HepG2 (cell line): ENCODE results near the gene OAF. TPM values are rescaled to one million over a fixed set of nuclear protein-coding genes. Genes with fewer than 3 reads are reported as not detected.

Source experiments
- ATF7 ChIP-seq, 2 experiments: fragments of 450-650 bp in 1 of 2; sonication (generic) in 1 of 2; formaldehyde crosslinking in 1 of 2; IDR thresholded peaks; 2 replicates each; pipeline versions ENCODE4 v1.4.0 to v1.6.1; 2016 to 2020; ENCODE audit warnings: antibody characterized with exemption in 1 of 2, mild to moderate bottlenecking in 1 of 2, missing genetic modification reagents in 1 of 2
- ATRX ChIP-seq: sonication (generic); formaldehyde crosslinking; IDR thresholded peaks from 2 replicates; pipeline ENCODE4 v1.4.0; 2020; ENCODE audit warnings: missing genetic modification reagents, borderline replicate concordance
- BRD4 ChIP-seq: sonication (generic); formaldehyde crosslinking; IDR thresholded peaks from 2 replicates; pipeline ENCODE4 v1.4.0; 2020; ENCODE audit warnings: missing genetic modification reagents
- CCAR2 ChIP-seq: fragments of 200-400 bp; formaldehyde crosslinking; optimal IDR thresholded peaks from 2 replicates; pipeline ENCODE3; 2018; ENCODE audit warnings: low read depth, mild to moderate bottlenecking, low read length, moderate library complexity
- FOXA3 ChIP-seq: IDR thresholded peaks from 2 replicates; pipeline ENCODE4 v1.6.1; 2016; ENCODE audit warnings: missing genetic modification reagents, missing compliant biosample characterization
- IRX3 ChIP-seq: sonication (generic); formaldehyde crosslinking; IDR thresholded peaks from 2 replicates; pipeline ENCODE4 v1.8.1; 2023; ENCODE audit warnings: mild to moderate bottlenecking, low read depth, missing genetic modification reagents, borderline replicate concordance
- NFE2 ChIP-seq: sonication (generic); formaldehyde crosslinking; IDR thresholded peaks from 2 replicates; pipeline ENCODE4 v1.4.0; 2020; ENCODE audit warnings: missing genetic modification reagents
- RXRB ChIP-seq: IDR thresholded peaks from 2 replicates; pipeline ENCODE4 v1.6.1; 2016; ENCODE audit warnings: borderline replicate concordance, missing genetic modification reagents, missing compliant biosample characterization
- SIN3B ChIP-seq: fragments of 150-350 bp; IDR thresholded peaks from 2 replicates; pipeline ENCODE4 v1.6.1; 2014; ENCODE audit warnings: low read length
- SMAD3 ChIP-seq: sonication (generic); formaldehyde crosslinking; IDR thresholded peaks from 2 replicates; pipeline ENCODE4 v1.4.0; 2020; ENCODE audit warnings: missing genetic modification reagents
- SRSF9 ChIP-seq: fragments of 200-400 bp; formaldehyde crosslinking; IDR thresholded peaks from 2 replicates; pipeline ENCODE4 v1.6.1; 2018; ENCODE audit warnings: borderline replicate concordance, mild to moderate bottlenecking, low read depth, low read length; ENCODE audit not compliant: insufficient read depth, poor library complexity, severe bottlenecking
- TGIF2 ChIP-seq: IDR thresholded peaks from 2 replicates; pipeline ENCODE4 v1.6.1; 2016; ENCODE audit warnings: control low read depth, missing compliant biosample characterization
- ZBTB7A ChIP-seq: sonication (generic); formaldehyde crosslinking; IDR thresholded peaks from 2 replicates; pipeline ENCODE4 v1.8.0; 2022; ENCODE audit warnings: mild to moderate bottlenecking, missing genetic modification reagents
- ZFX ChIP-seq: sonication (generic); formaldehyde crosslinking; IDR thresholded peaks from 2 replicates; pipeline ENCODE4 v1.4.0; 2020; ENCODE audit warnings: mild to moderate bottlenecking, low read depth, missing genetic modification reagents, moderate library complexity
- ZNF143 ChIP-seq: sonication (generic); formaldehyde crosslinking; IDR thresholded peaks from 2 replicates; pipeline ENCODE4 v1.4.0; 2020; ENCODE audit warnings: missing genetic modification reagents
- ZNF24 ChIP-seq: fragments of 450-650 bp; IDR thresholded peaks from 2 replicates; pipeline ENCODE4 v1.6.1; 2017; ENCODE audit warnings: antibody characterized with exemption, mild to moderate bottlenecking
- ZNF501 ChIP-seq: sonication (generic); formaldehyde crosslinking; IDR thresholded peaks from 2 replicates; pipeline ENCODE4 v1.5.1; 2020; ENCODE audit warnings: mild to moderate bottlenecking, moderate library complexity, missing genetic modification reagents
- ZNF83 ChIP-seq: sonication (generic); formaldehyde crosslinking; IDR thresholded peaks from 2 replicates; pipeline ENCODE4 v1.4.0; 2020; ENCODE audit warnings: missing genetic modification reagents, mild to moderate bottlenecking, borderline replicate concordance
- polyA plus RNA-seq, 8 experiments: library from polyadenylated mRNA; depleted of rRNA in 3 of 8; stranded (reverse) in 7 of 8; unstranded in 1 of 8; fragments of >200 nt; fragmentation: Illumina TruSeq in 4 of 8; extraction: Trizol in 4 of 8; gene quantifications; 2 replicates each; pipeline versions ENCODE4 v1.2.1 to v1.2.3, GENCODE V29; 2011 to 2016; ENCODE audit warnings: low read depth in 4 of 8, missing spikeins in 1 of 8, mixed read lengths in 1 of 8; ENCODE audit not compliant: insufficient read depth in 1 of 8
- total RNA-seq, 5 experiments: library from RNA; depleted of rRNA; stranded (reverse); fragments of >200 nt; fragmentation: Illumina TruSeq; extraction: Trizol; gene quantifications; 2 replicates each; pipeline ENCODE4 v1.2.3, GENCODE V29; 2016; ENCODE audit warnings: low read depth in 1 of 5
- TF ChIP-seq, protein P1 (sequence below): sonication (generic); formaldehyde crosslinking; IDR thresholded peaks from 2 replicates; pipeline ENCODE4 v1.5.1; 2020; ENCODE audit warnings: mild to moderate bottlenecking, missing genetic modification reagents, borderline replicate concordance
- TF ChIP-seq, protein P2 (sequence below): IDR thresholded peaks from 2 replicates; pipeline ENCODE4 v1.6.1; 2016; ENCODE audit warnings: low read depth, control low read depth
- TF ChIP-seq, protein P3 (sequence below): sonication (generic); formaldehyde crosslinking; IDR thresholded peaks from 2 replicates; pipeline ENCODE4 v1.9.0; 2021; ENCODE audit warnings: missing genetic modification reagents, mild to moderate bottlenecking, borderline replicate concordance

Gene OAF
- total and polyA plus RNA-seq, 2 of the 13 experiments (the other 11 are each of a cell fraction or from before 2014, with no cell fraction given): 63.7 to 94.6 TPM

DNA sequence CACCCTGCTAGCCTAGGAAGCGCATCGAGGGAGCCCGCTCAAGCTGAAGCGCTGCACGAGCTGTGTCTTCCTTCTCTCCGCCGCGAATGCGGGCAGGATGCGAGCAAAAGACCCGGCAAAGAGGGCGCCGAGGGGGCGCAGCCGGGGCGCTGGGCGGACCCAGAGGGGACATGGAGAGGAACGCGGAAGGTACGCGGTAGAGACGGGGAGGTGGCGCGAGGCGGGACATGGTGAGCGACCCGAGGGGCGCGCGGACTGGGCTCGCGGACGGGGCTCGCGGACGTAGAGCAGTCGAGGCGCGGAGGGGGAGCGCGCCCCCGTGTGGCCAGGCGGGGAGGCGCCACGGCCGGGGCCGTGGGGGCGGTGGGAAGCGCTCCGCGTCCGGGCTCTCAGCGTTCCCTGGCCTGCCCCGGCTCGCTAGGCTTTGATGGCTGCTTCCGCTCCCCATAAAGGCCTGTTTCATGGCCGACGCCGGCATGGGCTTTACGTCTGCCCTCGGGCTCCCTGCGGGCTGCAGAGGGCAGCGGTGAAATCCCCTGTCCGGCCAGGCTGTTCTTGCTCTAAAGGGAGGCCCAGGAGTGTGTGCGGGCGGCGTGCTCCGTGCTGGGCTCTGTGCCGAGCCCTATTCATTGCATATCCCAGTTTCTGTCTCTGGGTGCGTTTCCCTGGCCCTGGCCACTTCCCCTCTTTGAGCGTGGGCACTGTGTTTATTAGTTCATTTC lies 41.7 kb upstream of the OAF start (continued):
- no peak for TF ChIP-seq SMAD3 (CRISPR knock-in tag)
- no peak for TF ChIP-seq SRSF9
- TF ChIP-seq CCAR2: no peak
- TF ChIP-seq ZNF143 (CRISPR knock-in tag): no peak
- no peak for TF ChIP-seq FOXA3 (CRISPR knock-in tag)
- TF ChIP-seq ZBTB7A: no peak
- TF ChIP-seq TGIF2 (CRISPR knock-in tag): no peak
- no peak for TF ChIP-seq ATRX (CRISPR knock-in tag)
- TF ChIP-seq, protein P1, sequence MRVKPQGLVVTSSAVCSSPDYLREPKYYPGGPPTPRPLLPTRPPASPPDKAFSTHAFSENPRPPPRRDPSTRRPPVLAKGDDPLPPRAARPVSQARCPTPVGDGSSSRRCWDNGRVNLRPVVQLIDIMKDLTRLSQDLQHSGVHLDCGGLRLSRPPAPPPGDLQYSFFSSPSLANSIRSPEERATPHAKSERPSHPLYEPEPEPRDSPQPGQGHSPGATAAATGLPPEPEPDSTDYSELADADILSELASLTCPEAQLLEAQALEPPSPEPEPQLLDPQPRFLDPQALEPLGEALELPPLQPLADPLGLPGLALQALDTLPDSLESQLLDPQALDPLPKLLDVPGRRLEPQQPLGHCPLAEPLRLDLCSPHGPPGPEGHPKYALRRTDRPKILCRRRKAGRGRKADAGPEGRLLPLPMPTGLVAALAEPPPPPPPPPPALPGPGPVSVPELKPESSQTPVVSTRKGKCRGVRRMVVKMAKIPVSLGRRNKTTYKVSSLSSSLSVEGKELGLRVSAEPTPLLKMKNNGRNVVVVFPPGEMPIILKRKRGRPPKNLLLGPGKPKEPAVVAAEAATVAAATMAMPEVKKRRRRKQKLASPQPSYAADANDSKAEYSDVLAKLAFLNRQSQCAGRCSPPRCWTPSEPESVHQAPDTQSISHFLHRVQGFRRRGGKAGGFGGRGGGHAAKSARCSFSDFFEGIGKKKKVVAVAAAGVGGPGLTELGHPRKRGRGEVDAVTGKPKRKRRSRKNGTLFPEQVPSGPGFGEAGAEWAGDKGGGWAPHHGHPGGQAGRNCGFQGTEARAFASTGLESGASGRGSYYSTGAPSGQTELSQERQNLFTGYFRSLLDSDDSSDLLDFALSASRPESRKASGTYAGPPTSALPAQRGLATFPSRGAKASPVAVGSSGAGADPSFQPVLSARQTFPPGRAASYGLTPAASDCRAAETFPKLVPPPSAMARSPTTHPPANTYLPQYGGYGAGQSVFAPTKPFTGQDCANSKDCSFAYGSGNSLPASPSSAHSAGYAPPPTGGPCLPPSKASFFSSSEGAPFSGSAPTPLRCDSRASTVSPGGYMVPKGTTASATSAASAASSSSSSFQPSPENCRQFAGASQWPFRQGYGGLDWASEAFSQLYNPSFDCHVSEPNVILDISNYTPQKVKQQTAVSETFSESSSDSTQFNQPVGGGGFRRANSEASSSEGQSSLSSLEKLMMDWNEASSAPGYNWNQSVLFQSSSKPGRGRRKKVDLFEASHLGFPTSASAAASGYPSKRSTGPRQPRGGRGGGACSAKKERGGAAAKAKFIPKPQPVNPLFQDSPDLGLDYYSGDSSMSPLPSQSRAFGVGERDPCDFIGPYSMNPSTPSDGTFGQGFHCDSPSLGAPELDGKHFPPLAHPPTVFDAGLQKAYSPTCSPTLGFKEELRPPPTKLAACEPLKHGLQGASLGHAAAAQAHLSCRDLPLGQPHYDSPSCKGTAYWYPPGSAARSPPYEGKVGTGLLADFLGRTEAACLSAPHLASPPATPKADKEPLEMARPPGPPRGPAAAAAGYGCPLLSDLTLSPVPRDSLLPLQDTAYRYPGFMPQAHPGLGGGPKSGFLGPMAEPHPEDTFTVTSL (CRISPR knock-in tag): no peak
- TF ChIP-seq, protein P2, sequence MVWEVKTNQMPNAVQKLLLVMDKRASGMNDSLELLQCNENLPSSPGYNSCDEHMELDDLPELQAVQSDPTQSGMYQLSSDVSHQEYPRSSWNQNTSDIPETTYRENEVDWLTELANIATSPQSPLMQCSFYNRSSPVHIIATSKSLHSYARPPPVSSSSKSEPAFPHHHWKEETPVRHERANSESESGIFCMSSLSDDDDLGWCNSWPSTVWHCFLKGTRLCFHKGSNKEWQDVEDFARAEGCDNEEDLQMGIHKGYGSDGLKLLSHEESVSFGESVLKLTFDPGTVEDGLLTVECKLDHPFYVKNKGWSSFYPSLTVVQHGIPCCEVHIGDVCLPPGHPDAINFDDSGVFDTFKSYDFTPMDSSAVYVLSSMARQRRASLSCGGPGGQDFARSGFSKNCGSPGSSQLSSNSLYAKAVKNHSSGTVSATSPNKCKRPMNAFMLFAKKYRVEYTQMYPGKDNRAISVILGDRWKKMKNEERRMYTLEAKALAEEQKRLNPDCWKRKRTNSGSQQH (CRISPR knock-in tag): no peak
- TF ChIP-seq ZNF24: no peak
- no peak for TF ChIP-seq SIN3B
- TF ChIP-seq NFE2: no peak
- TF ChIP-seq, protein P3, sequence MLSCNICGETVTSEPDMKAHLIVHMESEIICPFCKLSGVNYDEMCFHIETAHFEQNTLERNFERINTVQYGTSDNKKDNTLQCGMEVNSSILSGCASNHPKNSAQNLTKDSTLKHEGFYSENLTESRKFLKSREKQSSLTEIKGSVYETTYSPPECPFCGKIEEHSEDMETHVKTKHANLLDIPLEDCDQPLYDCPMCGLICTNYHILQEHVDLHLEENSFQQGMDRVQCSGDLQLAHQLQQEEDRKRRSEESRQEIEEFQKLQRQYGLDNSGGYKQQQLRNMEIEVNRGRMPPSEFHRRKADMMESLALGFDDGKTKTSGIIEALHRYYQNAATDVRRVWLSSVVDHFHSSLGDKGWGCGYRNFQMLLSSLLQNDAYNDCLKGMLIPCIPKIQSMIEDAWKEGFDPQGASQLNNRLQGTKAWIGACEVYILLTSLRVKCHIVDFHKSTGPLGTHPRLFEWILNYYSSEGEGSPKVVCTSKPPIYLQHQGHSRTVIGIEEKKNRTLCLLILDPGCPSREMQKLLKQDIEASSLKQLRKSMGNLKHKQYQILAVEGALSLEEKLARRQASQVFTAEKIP (CRISPR knock-in tag): no peak
- no peak for TF ChIP-seq ATF7 (IDR thresholded peaks at IDR 0.05)
- no peak for TF ChIP-seq ATF7 (CRISPR knock-in tag; IDR thresholded peaks at IDR 0.05)
- TF ChIP-seq IRX3 (CRISPR knock-in tag): no peak
- no peak for TF ChIP-seq BRD4 (CRISPR knock-in tag)
- TF ChIP-seq RXRB (CRISPR knock-in tag): no peak
- peak; percentile 54; the same call in 1 of the 2 replicates for TF ChIP-seq ZFX
- TF ChIP-seq ZNF501 (CRISPR knock-in tag): 0 out of 2 replicates have a peak, but pooled peaks have one; percentile 36
- TF ChIP-seq ZNF83 (CRISPR knock-in tag): no peak
